Neutrophil (primary cell): ENCODE measurements around the gene ASB12.

Experiments used
- H3K27ac ChIP-seq: fragments of 200-600 bp; sonication (generic); 2 replicates; pipeline ENCODE4 v1.5.1; 2016; ENCODE audit warnings: mild to moderate bottlenecking, moderate library complexity
- H3K27me3 ChIP-seq: fragments of 200-600 bp; sonication (generic); 2 replicates; pipeline ENCODE4 v1.6.0; 2016; ENCODE audit warnings: mild to moderate bottlenecking
- H3K36me3 ChIP-seq: fragments of 200-600 bp; sonication (generic); 2 replicates; pipeline ENCODE4 v1.5.1; 2017
- H3K4me1 ChIP-seq, 2 experiments: fragments of 200-600 bp in 1 of 2; sonication (generic) in 1 of 2; 1 replicate in 1 of 2; 2 replicates in 1 of 2; pipeline versions ENCODE4 v1.5.1 to v1.6.1; 2013 to 2016; ENCODE audit warnings: low read depth in 1 of 2, low read length in 1 of 2, mild to moderate bottlenecking in 1 of 2, moderate library complexity in 1 of 2; ENCODE audit not compliant: control insufficient read depth in 1 of 2, insufficient read depth in 1 of 2
- H3K4me3 ChIP-seq, 2 experiments: fragments of 200-600 bp in 1 of 2; sonication (generic) in 1 of 2; 1 replicate in 1 of 2; 2 replicates in 1 of 2; pipeline ENCODE4 v1.5.1; 2013 to 2016; ENCODE audit warnings: low read depth in 1 of 2, low read length in 1 of 2, mild to moderate bottlenecking in 1 of 2, moderate library complexity in 1 of 2
- H3K9me3 ChIP-seq: fragments of 200-600 bp; sonication (generic); 2 replicates; pipeline ENCODE4 v1.5.1; 2016
- CTCF ChIP-seq: fragments of 200-600 bp; sonication (generic); IDR thresholded peaks from 2 replicates; pipeline ENCODE4 v1.5.1; 2016; ENCODE audit warnings: antibody characterized with exemption

ASB12 gene

GRCh38 chrX:64191281-64192010 lies 39.0 kb downstream of the ASB12 start:
- H3K27ac ChIP-seq, result no peak overlapping the region
- no peak for TF ChIP-seq CTCF
- H3K9me3 ChIP-seq, result no peaks in the 10 kb centered on the region
- H3K36me3 ChIP-seq, result no peaks in the 10 kb centered on the region
- no peaks in the 10 kb centered on the region for H3K4me1 ChIP-seq
- no peaks in the 10 kb centered on the region for H3K27me3 ChIP-seq
- no peak overlapping the region for H3K4me3 ChIP-seq

GRCh38 chrX:64190136-64190740 lies 40.2 kb downstream of the ASB12 start:
- Histone ChIP-seq H3K4me1 (no peaks in the 10 kb centered on the region), H3K27ac (no peak overlapping the region), H3K27me3 (no peaks in the 10 kb centered on the region), H3K4me3 (no peak overlapping the region), H3K9me3 (no peaks in the 10 kb centered on the region), H3K36me3 (no peaks in the 10 kb centered on the region)
- no peak for TF ChIP-seq CTCF

GRCh38 chrX:64188901-64189300 lies 41.5 kb downstream of the ASB12 start:
- no peak for TF ChIP-seq CTCF
- Histone ChIP-seq H3K27me3 (no peaks in the 10 kb centered on the region), H3K4me3 (no peak overlapping the region), H3K9me3 (no peaks in the 10 kb centered on the region), H3K36me3 (no peaks in the 10 kb centered on the region), H3K4me1 (no peaks in the 10 kb centered on the region), H3K27ac (no peak overlapping the region)

- H3K27ac ChIP-seq, result no peak overlapping the region
- H3K27me3 ChIP-seq, result no peaks in the 10 kb centered on the region
- no peaks in the 10 kb centered on the region for H3K36me3 ChIP-seq
- H3K4me3 ChIP-seq, result no peak overlapping the region
- H3K4me1 ChIP-seq, result no peaks in the 10 kb centered on the region
- H3K9me3 ChIP-seq, result no peaks in the 10 kb centered on the region
- TF ChIP-seq CTCF, result no peak
These were observed 42.7 kb downstream of the ASB12 start for GRCh38 chrX:64187762-64188150.

- no peaks in the 10 kb centered on the region for H3K9me3 ChIP-seq
- no peak overlapping the region for H3K4me3 ChIP-seq
- no peaks in the 10 kb centered on the region for H3K4me1 ChIP-seq
- no peak for TF ChIP-seq CTCF
- no peak overlapping the region for H3K27ac ChIP-seq
- H3K27me3 ChIP-seq, result no peaks in the 10 kb centered on the region
- H3K36me3 ChIP-seq, result no peaks in the 10 kb centered on the region
These were observed 43.2 kb downstream of the ASB12 start for GRCh38 chrX:64186974-64187761.
